CD4-positive, alpha-beta T cell treated with Interleukin-12 subunit alpha and Interleukin-12 subunit beta, for 1 hour (primary cell): ENCODE data around the gene SLITRK2.

Source experiments
- DNase-seq: peaks from one replicate; pipeline ENCODE4 v3.0.0-alpha.2; 2020

SLITRK2 gene, protein sequence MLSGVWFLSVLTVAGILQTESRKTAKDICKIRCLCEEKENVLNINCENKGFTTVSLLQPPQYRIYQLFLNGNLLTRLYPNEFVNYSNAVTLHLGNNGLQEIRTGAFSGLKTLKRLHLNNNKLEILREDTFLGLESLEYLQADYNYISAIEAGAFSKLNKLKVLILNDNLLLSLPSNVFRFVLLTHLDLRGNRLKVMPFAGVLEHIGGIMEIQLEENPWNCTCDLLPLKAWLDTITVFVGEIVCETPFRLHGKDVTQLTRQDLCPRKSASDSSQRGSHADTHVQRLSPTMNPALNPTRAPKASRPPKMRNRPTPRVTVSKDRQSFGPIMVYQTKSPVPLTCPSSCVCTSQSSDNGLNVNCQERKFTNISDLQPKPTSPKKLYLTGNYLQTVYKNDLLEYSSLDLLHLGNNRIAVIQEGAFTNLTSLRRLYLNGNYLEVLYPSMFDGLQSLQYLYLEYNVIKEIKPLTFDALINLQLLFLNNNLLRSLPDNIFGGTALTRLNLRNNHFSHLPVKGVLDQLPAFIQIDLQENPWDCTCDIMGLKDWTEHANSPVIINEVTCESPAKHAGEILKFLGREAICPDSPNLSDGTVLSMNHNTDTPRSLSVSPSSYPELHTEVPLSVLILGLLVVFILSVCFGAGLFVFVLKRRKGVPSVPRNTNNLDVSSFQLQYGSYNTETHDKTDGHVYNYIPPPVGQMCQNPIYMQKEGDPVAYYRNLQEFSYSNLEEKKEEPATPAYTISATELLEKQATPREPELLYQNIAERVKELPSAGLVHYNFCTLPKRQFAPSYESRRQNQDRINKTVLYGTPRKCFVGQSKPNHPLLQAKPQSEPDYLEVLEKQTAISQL

GRCh38 chrX:145817331-145818185, at the start of gene SLITRK2:
SLITRK2 (plus strand) TSS chrX:145817829; CDS start chrX:145822426, 4,597 bp downstream.
- DNase-seq: no peak

- DNase-seq: no peak
Observed at GRCh38 chrX:145773006-145773405, 44.6 kb upstream of the SLITRK2 start.

DNA sequence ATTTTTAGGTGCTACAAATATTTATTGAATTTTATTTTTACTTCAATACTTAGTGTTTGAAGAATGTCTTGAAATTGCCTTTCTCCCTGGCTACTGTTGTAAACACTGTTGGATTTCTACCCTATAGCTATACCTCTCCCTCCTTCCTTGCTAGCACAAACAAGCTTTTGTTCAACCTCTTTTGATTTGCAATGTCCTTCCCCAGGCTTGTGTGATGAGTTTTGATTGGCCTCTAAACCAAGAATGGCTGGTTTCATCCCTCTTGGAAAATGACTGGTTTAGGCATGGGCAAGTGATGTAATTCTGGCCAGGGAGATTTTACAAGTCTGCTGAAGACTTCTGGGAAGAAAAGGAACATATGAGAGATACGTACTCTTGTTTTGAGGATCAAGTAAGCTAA, 25.3 kb upstream of the SLITRK2 start:
- no peak for DNase-seq

GRCh38 chrX:145803508-145803907, 14.1 kb upstream of the SLITRK2 start:
- no peak for DNase-seq

DNA sequence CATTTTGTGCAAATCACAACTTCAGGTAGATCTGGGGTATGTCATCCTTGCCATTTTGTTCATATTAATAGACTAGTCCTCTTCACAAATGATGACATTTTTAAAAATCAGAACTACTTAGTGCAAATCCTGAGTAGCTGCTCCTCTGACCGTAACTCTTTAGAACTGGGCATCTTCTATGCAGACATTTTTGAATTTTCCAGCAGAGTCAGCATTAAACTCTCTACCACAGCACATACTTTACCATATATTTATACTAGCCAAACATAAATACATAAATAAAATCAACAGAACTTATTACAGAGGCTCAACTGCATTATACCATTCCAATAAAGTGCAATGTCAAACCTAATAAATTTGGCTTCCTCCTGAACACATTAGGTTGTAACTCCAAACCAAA, 4.5 kb upstream of the SLITRK2 start:
- no peak for DNase-seq

DNA sequence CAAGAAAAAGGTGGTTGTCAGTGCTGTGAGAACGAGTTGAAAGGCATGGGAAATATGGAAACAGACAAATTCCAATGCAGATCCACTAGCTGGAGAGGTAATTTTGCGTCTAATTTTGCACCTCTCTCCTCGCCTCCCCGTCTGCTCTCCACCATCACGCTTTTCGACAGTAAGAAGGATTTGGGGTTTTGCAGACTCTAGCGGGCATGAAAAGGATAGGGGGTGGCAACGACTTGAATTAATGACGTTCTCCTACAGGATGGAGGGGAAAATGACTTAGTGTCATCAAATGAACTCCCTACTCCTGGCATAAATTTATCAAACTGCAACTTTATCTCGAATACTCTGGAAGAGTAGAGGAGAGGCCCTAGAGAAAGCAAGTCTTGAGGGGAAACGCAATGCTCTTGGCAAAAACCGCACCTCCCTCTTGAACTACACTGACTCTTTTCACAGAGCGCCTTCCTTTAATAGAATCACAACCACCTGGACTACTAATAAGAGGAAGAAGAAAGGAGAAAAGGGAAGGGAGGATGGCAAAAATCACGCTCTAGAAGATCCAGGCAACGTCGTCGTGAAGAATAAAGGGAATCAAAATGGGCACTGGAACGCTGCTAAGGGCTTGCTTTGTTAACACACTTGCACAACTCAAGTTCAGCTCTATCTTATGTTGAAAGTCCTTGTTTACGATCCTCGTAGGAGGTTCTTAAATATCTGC, 871 bp upstream of the SLITRK2 start:
- DNase-seq: no peak

GRCh38 chrX:145818186-145819113, 821 bp downstream of the SLITRK2 start:
- no peak for DNase-seq

DNA sequence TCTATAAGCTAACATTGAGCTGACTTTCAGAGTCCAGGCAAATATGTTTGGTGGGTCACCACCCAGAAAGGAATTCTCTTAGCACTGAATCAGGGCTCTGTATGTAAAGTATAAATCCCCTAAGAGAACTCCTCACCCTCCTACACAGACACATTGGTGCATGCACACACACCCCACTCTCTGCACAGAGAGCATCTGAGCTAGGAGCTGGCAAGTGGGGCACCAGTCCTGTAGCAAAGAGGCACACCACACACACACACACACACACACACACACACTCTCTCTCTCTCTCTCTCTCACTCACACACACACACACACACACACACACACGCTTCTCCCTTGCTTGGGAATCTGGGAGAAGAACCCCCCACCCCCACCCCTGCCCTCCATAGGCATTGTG, 3.2 kb downstream of the SLITRK2 start:
- DNase-seq: no peak

- DNase-seq: no peak
Observed at GRCh38 chrX:145821291-145821897, 3.8 kb downstream of the SLITRK2 start.

DNA sequence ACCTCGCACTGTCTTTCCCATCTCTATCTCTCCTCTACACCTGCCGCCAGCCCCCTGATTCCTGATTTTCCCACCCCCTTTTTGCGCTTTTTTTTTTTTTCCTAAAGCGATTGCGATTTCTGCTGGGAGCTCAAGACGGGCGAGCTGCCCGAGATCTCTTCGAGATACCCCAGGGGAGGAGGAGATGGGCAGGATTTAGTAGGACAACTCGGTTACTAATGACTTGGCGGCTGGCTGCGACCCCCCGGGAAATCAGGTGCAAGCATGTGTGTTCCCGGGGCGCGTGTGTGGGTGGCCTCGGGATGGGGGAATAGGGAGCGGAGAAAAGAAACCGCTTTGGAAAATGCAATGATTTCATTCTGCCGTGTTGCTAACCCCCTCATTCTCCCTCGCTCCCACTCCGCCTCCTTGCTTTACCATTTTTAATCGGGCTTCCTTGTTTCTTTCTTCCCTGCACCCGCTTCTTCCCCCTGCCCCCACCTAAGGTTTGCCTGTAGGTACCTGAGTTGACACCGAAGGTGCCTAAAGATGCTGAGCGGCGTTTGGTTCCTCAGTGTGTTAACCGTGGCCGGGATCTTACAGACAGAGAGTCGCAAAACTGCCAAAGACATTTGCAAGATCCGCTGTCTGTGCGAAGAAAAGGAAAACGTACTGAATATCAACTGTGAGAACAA, 4.4 kb downstream of the SLITRK2 start:
- DNase-seq: no peak

DNA sequence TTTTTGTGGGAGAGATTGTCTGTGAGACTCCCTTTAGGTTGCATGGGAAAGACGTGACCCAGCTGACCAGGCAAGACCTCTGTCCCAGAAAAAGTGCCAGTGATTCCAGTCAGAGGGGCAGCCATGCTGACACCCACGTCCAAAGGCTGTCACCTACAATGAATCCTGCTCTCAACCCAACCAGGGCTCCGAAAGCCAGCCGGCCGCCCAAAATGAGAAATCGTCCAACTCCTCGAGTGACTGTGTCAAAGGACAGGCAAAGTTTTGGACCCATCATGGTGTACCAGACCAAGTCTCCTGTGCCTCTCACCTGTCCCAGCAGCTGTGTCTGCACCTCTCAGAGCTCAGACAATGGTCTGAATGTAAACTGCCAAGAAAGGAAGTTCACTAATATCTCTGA, 5.5 kb downstream of the SLITRK2 start:
- no peak for DNase-seq

GRCh38 chrX:145825896-145826295, 8.3 kb downstream of the SLITRK2 start:
- no peak for DNase-seq

- DNase-seq: no peak
Observed at GRCh38 chrX:145826466-145826865, 8.8 kb downstream of the SLITRK2 start.

GRCh38 chrX:145832796-145833195, 15.2 kb downstream of the SLITRK2 start:
- DNase-seq: no peak

DNA sequence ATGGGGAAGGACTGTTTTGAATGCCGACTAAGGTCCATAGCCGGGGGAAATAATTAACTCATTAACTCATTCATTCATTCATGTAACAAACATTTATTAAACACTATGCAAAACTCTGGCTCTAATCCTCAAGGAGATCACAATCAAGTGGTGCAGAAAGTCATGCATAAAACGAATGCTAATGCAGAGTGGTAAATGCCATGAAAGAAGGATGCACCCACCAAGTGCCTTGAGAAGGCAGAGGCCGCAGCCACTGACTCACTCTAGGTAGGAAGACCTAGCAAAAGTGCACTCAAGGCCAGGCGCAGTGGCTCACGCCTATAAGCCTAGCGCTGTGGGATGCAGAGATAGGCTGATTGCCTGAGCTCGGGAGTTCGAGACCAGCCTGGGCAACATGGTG, 22.9 kb downstream of the SLITRK2 start:
- DNase-seq: no peak

- DNase-seq: no peak
Observed at GRCh38 chrX:145843146-145843904, 25.7 kb downstream of the SLITRK2 start.

GRCh38 chrX:145844886-145845285, 27.3 kb downstream of the SLITRK2 start:
- DNase-seq: no peak

GRCh38 chrX:145848448-145848847, 30.8 kb downstream of the SLITRK2 start:
- DNase-seq: no peak

- no peak for DNase-seq
Observed at GRCh38 chrX:145848857-145849256, 31.2 kb downstream of the SLITRK2 start.
